VCaP (cell line): ENCODE data around the gene S100A7.

ENCODE experiments used
- H3K27ac ChIP-seq: fragments of 450-650 bp; 2 replicates; pipeline ENCODE4 v1.5.1; 2017
- CTCF ChIP-seq: fragments of 450-650 bp; conservative IDR thresholded peaks from 2 replicates; pipeline ENCODE4 v1.5.1; 2017; ENCODE audit warnings: mild to moderate bottlenecking, moderate library complexity

The S100A7 gene

GRCh38 chr1:153487707-153488106, 27.3 kb upstream of the S100A7 start:
- no peak for TF ChIP-seq CTCF
- H3K27ac ChIP-seq: no peak overlapping the region

GRCh38 chr1:153485863-153486262, 25.4 kb upstream of the S100A7 start:
- TF ChIP-seq CTCF: no peak
- no peak overlapping the region for H3K27ac ChIP-seq

- H3K27ac ChIP-seq: no peak overlapping the region
- no peak for TF ChIP-seq CTCF
Measured at GRCh38 chr1:153483776-153484175, 23.3 kb upstream of the S100A7 start.

GRCh38 chr1:153481124-153481523, 20.7 kb upstream of the S100A7 start:
- no peak for TF ChIP-seq CTCF
- no peak overlapping the region for H3K27ac ChIP-seq

GRCh38 chr1:153478692-153479618, 18.5 kb upstream of the S100A7 start:
- TF ChIP-seq CTCF: no peak
- no peak overlapping the region for H3K27ac ChIP-seq

GRCh38 chr1:153478047-153478691, 17.7 kb upstream of the S100A7 start:
- no peak for TF ChIP-seq CTCF
- no peak overlapping the region for H3K27ac ChIP-seq

GRCh38 chr1:153476491-153477093, 16.1 kb upstream of the S100A7 start:
- no peak overlapping the region for H3K27ac ChIP-seq
- no peak for TF ChIP-seq CTCF
